Activated naive CD4-positive, alpha-beta T cell treated with anti-CD3 and anti-CD28 coated beads, Interleukin-2, amount 50 U/mL, for 24 hours (primary cell): Measurements from ENCODE around the gene STAB2.
"Not testable (repeated sequence)": the region's sequence is repeated elsewhere in the genome, so short reads cannot be mapped to it uniquely, and the experiment has no call there.

ENCODE experiments used
- H3K27ac Mint-ChIP-seq: one replicate; pipeline ENCODE4 v1.8.0; 2021; ENCODE audit warnings: mild to moderate bottlenecking, mixed read lengths
- H3K27me3 Mint-ChIP-seq: one replicate; pipeline ENCODE4 v1.8.0; 2021; ENCODE audit warnings: mixed read lengths
- H3K36me3 Mint-ChIP-seq: one replicate; pipeline ENCODE4 v1.8.0; 2021; ENCODE audit warnings: mixed read lengths
- H3K4me1 Mint-ChIP-seq: one replicate; pipeline ENCODE4 v1.8.0; 2021; ENCODE audit warnings: mixed read lengths
- H3K4me3 Mint-ChIP-seq: one replicate; pipeline ENCODE4 v1.8.0; 2021; ENCODE audit warnings: mild to moderate bottlenecking, mixed read lengths
- H3K9me3 Mint-ChIP-seq: one replicate; pipeline ENCODE4 v1.8.0; 2021; ENCODE audit warnings: mixed read lengths

The STAB2 gene

GRCh38 chr12:103803847-103804246 is 216.8 kb downstream of the STAB2 start:
- Mint-ChIP-seq H3K9me3 (no peaks in the 10 kb centered on the region), H3K27me3 (no peaks in the 10 kb centered on the region), H3K27ac (no peak overlapping the region), H3K4me3 (no peak overlapping the region), H3K36me3 (peaks cover 25% of the 10 kb centered on the region), H3K4me1 (no peaks in the 10 kb centered on the region)

DNA sequence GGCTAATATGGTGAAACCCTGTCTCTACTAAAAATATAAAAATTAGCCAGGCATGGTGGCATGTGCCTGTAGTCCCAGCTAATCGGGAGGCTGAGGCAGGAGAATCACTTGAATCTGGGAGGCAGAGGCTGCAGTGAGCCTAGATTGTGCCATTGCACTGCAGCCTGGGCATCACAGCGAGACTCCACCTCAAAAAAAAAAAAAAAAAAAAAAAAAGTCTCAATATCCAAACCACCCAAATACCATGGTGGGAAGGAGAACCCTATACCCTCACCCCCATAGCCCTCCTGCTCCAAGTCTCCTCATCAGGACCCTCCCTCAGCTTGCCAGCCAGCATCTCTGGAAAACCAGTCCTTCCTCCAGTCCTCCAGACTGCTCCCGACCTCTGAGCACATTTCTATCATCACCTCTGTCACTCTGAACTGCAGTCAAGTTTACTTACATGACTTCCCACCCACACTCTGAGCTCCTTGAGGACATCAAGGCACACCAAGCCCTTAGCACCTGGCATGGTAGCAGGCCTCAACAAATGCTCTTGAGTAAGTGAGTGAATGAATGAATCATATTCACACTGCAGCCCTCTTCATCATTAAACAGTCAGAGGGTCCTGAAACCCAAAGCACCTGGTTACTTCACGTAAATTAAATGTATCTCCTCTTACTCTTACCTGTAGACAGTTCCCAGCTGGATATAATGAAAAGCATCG is 218.7 kb downstream of the STAB2 start:
- H3K4me3 Mint-ChIP-seq, result no peak overlapping the region

DNA sequence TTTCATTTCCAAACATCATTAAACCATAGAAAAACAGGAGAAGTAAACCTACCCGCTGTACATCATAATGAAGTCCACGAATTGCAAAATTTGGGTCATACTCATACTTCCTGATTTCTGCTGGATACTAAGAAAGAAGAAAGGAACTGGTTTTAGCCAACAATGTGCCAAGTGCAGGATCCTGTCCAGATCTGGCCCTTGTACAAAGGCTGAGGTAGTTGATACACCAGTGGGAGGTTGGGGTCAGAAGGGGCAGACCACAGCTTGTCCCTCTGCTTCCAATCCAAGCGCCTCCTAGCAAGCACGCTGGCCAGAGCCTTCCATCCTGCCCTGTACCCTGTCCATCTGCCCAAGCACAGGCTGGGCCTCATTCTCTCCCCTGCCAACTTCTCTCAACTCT is 219.7 kb downstream of the STAB2 start:
- no peaks in the 10 kb centered on the region for H3K4me1 Mint-ChIP-seq
- no peaks in the 10 kb centered on the region for H3K27me3 Mint-ChIP-seq
- no peak overlapping the region for H3K4me3 Mint-ChIP-seq
- no peaks in the 10 kb centered on the region for H3K9me3 Mint-ChIP-seq
- no peak overlapping the region for H3K27ac Mint-ChIP-seq
- H3K36me3 Mint-ChIP-seq, result peaks cover 24% of the 10 kb centered on the region

More for the DNA sequence above, 218.7 kb downstream of the STAB2 start:
- Mint-ChIP-seq H3K9me3 (no peaks in the 10 kb centered on the region), H3K4me1 (no peaks in the 10 kb centered on the region), H3K27ac (no peak overlapping the region), H3K36me3 (peaks cover 24% of the 10 kb centered on the region), H3K27me3 (no peaks in the 10 kb centered on the region)

DNA sequence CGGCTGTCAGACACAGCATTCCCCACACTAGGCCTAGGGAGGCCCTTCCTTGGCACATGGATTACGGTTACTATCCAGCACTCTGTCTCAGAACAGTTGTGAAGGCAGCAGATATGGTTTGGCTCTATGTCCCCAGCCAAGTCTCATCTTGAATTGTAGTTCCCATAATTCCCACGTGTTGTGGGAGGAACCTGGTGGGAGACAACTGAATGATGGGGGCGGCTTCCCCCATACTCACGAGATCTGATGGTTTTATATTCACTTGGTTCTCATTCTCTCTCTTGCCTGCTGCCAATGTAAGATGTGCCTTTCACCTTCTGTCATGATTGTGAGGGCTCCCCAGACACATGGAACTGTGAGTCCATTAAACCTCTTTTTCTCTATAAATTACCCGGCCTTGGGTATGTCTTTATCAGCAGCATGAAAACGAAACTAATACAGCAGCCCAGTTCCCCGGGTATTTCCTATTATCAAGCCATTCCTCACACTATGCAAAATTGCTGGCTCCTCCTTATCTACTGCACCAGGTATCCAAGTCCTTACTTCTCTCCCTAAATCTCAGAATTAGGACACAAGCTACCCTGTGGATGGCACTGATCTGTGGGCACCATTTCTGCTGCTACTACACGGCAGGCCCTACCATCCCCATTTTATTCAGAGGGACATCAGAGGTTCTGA is 220.6 kb downstream of the STAB2 start:
- Mint-ChIP-seq H3K27ac (peak overlapping the region; percentile 63), H3K9me3 (no peaks in the 10 kb centered on the region), H3K36me3 (peaks cover 23% of the 10 kb centered on the region), H3K27me3 (no peaks in the 10 kb centered on the region), H3K4me1 (no peaks in the 10 kb centered on the region), H3K4me3 (no peak overlapping the region)

DNA sequence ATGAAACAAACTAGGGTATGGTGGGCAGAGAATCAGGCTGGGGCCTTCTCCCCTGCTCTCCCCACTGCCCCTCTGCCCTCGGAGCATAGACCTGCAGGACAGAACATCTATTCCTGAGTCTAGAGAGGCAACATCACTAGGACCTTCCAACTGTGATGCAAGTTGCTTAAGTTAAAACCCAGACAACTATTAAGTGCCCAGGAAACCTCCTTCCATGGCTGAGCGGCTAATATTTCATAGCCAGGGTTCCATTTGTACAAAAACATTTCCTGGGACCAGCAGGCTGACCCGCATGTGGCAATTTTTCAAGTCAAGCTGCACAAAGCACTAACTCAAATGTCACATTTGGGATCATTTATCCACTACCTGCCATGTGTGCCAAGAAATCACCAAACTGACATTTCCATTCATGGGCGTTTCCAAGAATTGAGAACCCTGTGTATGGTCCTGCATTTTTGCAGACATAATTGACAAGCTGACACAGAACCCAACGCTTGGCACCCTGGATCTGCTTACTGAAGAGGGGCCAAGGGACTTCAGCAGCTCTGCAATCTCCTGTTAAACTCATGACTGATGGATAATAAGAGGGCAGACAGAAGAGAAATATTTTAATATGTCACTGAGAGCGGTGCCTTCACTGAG is 221.3 kb downstream of the STAB2 start:
- H3K4me3 Mint-ChIP-seq, result no peak overlapping the region
- no peaks in the 10 kb centered on the region for H3K4me1 Mint-ChIP-seq
- H3K36me3 Mint-ChIP-seq, result peaks cover 23% of the 10 kb centered on the region
- no peaks in the 10 kb centered on the region for H3K9me3 Mint-ChIP-seq
- H3K27ac Mint-ChIP-seq, result no peak overlapping the region
- H3K27me3 Mint-ChIP-seq, result no peaks in the 10 kb centered on the region

GRCh38 chr12:103809154-103809553 is 222.1 kb downstream of the STAB2 start:
- no peaks in the 10 kb centered on the region for H3K9me3 Mint-ChIP-seq
- no peaks in the 10 kb centered on the region for H3K4me1 Mint-ChIP-seq
- no peak overlapping the region for H3K27ac Mint-ChIP-seq
- peaks cover 26% of the 10 kb centered on the region for H3K36me3 Mint-ChIP-seq
- no peak overlapping the region for H3K4me3 Mint-ChIP-seq
- H3K27me3 Mint-ChIP-seq, result no peaks in the 10 kb centered on the region

- H3K4me1 Mint-ChIP-seq, H3K27me3 Mint-ChIP-seq, H3K9me3 Mint-ChIP-seq, H3K27ac Mint-ChIP-seq, H3K4me3 Mint-ChIP-seq: not testable (repeated sequence)
- peaks cover 28% of the 10 kb centered on the region for H3K36me3 Mint-ChIP-seq
Measured at GRCh38 chr12:103809639-103810038, 222.6 kb downstream of the STAB2 start.

DNA sequence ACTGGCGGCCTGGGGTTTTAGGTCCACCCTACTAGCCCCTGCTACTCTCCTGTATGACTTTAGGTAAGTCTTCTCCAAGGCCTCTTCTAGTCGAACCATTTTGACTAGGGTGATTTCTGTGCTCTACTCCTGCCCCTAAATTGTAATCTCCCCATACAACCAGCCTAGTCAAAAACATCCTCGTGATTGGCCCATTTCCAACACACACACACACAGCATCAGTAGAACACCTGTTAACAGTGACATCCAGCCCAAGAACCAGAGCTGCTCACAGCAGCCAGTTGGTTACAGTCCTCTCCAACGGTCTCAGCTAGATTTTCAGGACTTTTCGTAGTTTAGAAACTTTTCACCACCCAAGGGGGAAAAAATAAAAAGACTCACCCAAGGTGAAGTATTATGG is 223.0 kb downstream of the STAB2 start:
- no peaks in the 10 kb centered on the region for H3K9me3 Mint-ChIP-seq
- no peak overlapping the region for H3K4me3 Mint-ChIP-seq
- H3K4me1 Mint-ChIP-seq, result no peaks in the 10 kb centered on the region
- peaks cover 30% of the 10 kb centered on the region for H3K36me3 Mint-ChIP-seq
- H3K27me3 Mint-ChIP-seq, result no peaks in the 10 kb centered on the region
- H3K27ac Mint-ChIP-seq, result no peak overlapping the region

GRCh38 chr12:103811791-103812190 is 224.7 kb downstream of the STAB2 start:
- Mint-ChIP-seq H3K27ac (no peak overlapping the region), H3K9me3 (no peaks in the 10 kb centered on the region), H3K36me3 (peaks cover 25% of the 10 kb centered on the region), H3K27me3 (no peaks in the 10 kb centered on the region), H3K4me1 (no peaks in the 10 kb centered on the region), H3K4me3 (no peak overlapping the region)

DNA sequence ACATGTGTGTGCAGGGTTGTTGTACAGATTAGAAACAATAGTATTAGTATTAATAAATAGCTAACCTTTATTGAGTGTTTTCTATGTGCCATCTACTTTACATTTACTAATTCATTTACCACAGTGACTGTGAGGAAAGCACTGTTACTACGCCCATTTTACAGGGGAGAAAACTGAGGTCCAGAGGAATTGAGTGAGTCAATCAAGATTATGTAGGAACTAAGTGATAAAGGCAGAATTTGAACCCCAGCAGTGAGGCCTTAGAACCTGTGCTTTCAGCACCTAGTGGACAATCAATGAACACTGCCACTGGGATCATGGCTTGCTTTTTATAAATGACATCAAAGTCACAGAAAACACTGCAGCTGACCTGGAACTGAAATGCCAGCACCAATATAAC is 225.7 kb downstream of the STAB2 start:
- peaks cover 26% of the 10 kb centered on the region for H3K36me3 Mint-ChIP-seq

GRCh38 chr12:103813426-103813825 is 226.4 kb downstream of the STAB2 start:
- H3K4me3 Mint-ChIP-seq, result no peak overlapping the region
- no peak overlapping the region for H3K27ac Mint-ChIP-seq
- H3K36me3 Mint-ChIP-seq, result peaks cover 26% of the 10 kb centered on the region
- H3K27me3 Mint-ChIP-seq, result no peaks in the 10 kb centered on the region
- H3K9me3 Mint-ChIP-seq, result no peaks in the 10 kb centered on the region
- no peaks in the 10 kb centered on the region for H3K4me1 Mint-ChIP-seq

More for the DNA sequence above, 225.7 kb downstream of the STAB2 start:
- no peak overlapping the region for H3K4me3 Mint-ChIP-seq
- H3K27ac Mint-ChIP-seq, result no peak overlapping the region
- H3K4me1 Mint-ChIP-seq, result no peaks in the 10 kb centered on the region
- no peaks in the 10 kb centered on the region for H3K27me3 Mint-ChIP-seq
- H3K9me3 Mint-ChIP-seq, result no peaks in the 10 kb centered on the region

GRCh38 chr12:103813949-103814348 is 226.9 kb downstream of the STAB2 start:
- Mint-ChIP-seq H3K9me3 (no peaks in the 10 kb centered on the region), H3K27me3 (no peaks in the 10 kb centered on the region), H3K4me1 (no peaks in the 10 kb centered on the region), H3K4me3 (no peak overlapping the region), H3K27ac (no peak overlapping the region), H3K36me3 (peaks cover 26% of the 10 kb centered on the region)

DNA sequence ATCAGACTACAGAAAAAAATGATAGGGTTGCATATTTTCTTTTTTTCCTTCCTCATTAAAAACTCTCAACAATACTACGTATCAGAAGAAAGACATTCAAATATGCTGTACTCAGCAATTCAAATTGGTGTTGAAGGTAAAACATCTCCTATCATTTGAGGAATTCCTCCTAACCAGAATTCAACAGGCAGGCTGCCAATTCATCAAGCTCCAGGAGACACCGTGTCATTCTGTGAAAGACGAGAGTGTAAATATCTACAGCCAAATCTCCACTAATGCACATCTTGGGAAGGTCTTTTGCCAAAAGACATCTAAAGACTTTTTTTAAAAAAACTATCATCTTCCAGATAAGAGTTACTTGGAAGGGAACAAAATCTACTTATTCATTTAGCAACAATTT is 227.4 kb downstream of the STAB2 start:
- Mint-ChIP-seq H3K4me3 (no peak overlapping the region), H3K27ac (no peak overlapping the region), H3K4me1 (no peaks in the 10 kb centered on the region), H3K36me3 (peaks cover 26% of the 10 kb centered on the region), H3K9me3 (no peaks in the 10 kb centered on the region), H3K27me3 (no peaks in the 10 kb centered on the region)
